Right renal cortex interstitium (tissue), 3 donors: Measurements from ENCODE around the gene SH3PXD2A. TPM values are rescaled to one million over a fixed set of nuclear protein-coding genes. Genes with fewer than 3 reads are reported as not detected.

Experiments
- DNase-seq, 3 donors: peaks; one replicate each; pipeline ENCODE4 v3.0.0-alpha.2; 2013; ENCODE audit warnings: low read depth in 3 of 3, low spot score in 2 of 3
- polyA plus RNA-seq, 3 donors: library from polyadenylated mRNA; unstranded; fragments of 120-200 nt; gene quantifications; one replicate each; pipeline ENCODE4 v1.2.1, GENCODE V29; 2013; ENCODE audit not compliant: insufficient read length in 3 of 3

Gene SH3PXD2A
- polyA plus RNA-seq, 3 donors: 25.6 to 28.5 (median 27.1) TPM

DNA sequence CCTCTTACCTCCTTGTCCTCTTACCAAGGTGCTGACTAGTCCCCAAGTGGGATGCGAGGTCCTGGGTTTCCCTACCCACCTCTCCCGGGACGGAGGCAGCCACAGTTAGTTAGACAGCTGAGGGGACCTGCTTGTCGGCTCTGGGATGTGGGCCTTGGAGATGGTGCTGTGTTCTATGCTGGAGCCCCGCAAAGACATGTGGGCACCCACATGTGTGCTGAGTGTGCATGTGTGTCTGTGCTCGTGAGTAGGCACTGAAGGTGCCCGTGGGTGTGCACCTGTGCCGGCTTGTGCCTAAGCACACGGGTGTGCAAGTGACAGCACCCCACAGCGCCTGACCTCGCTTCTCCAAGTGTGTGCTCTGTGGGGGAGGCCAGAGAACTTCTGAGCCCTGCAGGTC lies 299.7 kb downstream of the SH3PXD2A start:
- DNase-seq: no peak

DNA sequence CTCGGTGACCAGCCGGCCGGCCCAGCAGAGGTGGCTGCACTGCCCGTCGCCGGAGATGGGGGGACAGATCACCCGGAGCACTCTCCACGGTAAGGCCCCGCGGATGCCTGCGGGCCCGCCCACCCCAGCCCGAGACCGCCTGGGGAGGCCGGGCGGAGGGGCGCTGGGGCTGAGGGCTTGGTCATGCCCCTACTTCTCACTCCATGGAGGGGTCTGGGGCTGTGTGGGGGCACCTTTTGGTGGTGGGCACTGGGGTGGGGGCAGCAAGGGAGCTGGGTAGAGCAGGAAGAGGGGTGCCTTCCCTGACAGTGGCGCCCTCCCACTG lies 300.1 kb downstream of the SH3PXD2A start:
- DNase-seq: no peak

DNA sequence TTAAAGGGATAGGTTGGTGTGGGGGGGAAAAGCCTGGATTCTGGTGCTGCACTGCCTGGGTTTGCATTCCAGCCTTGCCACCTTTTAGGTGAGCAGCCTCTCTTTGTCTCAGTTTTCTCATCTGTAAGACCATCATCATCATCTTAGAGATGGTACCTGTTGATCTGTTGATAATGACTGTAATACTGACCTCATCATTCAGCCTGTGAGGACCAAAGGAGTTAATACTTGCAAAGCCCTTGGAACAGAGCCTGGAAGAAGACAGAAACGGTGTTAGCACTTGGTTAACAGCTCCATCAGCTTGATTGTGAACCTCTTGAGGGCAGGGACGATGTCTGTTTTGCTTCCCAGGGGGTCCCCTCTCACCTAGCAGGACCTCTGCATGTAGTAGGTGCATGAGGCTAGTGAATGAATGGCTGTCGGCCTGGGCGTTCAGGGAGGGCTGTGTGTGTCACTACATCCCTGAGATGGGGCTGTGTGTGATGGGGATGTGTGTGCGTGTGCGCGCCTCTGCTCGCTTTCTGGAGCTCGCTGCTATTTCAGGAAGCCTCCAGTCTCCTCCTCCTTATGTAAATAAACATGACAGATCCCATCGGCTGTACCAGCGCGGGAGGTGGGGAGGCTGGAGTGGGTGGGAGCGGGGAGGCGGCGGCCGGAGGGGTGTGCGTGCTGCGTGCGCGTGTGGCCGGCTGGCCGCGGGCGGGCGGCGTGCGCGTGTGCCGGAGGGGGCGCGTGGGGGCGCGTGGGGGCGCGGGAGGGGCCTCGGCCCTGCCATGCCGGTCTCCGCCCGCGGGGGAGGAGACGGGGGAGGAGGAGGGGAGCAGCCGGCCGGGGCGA lies 300.7 kb downstream of the SH3PXD2A start:
- DNase-seq: peak in 1 of 3 donors; percentile 49

DNA sequence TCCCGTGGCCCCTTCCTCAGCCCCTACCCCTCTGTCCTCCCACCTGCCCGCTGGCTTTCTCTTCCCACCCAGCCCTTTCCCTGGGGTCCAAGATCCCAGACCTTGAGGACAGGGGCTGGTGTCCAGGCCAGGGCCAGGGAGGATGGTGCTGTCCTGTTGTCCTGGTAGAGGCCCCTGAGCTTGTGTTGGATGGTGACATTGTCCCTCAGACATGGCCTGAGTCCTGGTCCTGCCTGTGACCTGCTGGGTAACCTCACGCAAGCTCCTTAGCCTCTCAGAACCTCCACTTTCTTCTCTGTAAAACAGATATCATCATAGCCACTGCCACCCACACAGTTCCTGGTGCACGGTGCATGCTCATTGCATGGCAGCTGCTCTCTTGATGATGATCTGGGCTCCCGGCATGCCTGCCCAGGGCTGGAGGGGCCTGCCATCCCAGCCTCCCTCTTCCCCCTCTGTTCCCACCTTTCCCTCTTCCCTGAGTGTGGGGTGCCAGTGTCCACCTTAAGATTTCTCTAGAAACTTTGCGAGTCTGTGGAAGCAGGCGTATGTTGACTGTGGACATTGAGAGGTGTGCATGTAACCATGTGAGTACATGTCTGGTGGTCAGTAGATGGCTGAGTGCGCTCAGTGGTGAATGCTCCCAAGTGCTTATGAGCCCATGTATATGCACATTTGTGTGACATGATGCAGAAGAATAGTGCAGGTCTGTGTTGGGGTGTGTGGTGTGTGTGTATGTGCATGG lies 301.5 kb downstream of the SH3PXD2A start:
- no peak for DNase-seq

DNA sequence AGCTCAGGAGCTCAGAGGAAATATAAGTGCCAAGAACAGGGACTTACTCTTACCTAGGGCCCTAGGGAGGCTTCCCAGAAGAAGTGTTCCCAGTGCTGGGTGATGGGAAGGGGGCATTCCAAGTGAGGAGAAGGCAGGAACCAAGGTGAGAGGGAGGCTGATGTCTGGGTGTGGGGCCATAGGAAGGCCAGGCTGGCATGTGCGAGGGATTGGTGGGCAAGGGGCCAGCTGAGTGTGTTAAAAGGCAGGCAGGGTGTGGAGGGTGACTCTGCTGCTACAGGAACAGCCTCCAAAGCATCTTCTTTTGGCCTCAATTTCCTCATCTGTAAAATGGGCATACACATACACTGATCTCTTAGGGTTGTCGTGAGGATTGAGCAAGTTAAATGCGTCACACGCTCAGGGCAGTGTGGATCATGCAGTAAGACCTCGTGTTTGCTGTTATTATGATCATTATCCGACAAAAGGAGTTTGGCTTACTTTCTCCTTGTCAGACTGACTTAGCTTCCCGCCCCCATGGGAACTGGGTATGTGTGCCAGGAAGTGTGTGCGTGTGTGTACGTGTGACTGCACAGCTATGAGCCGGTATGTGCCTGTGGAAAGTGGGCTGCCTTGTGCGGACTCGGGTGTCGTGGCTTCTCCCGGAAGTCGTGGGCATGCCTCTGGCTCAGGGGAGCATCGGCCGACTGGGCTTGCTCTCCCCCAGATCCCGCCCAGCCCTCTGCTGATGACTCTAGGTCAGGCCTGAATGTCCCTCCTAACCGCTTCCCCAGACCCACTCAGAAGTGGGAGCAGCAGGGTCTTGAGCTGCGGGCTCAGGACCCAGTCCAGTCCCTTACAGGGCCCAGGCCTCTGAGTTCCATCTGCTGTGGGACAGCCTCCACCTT lies 302.3 kb downstream of the SH3PXD2A start:
- no peak for DNase-seq

DNA sequence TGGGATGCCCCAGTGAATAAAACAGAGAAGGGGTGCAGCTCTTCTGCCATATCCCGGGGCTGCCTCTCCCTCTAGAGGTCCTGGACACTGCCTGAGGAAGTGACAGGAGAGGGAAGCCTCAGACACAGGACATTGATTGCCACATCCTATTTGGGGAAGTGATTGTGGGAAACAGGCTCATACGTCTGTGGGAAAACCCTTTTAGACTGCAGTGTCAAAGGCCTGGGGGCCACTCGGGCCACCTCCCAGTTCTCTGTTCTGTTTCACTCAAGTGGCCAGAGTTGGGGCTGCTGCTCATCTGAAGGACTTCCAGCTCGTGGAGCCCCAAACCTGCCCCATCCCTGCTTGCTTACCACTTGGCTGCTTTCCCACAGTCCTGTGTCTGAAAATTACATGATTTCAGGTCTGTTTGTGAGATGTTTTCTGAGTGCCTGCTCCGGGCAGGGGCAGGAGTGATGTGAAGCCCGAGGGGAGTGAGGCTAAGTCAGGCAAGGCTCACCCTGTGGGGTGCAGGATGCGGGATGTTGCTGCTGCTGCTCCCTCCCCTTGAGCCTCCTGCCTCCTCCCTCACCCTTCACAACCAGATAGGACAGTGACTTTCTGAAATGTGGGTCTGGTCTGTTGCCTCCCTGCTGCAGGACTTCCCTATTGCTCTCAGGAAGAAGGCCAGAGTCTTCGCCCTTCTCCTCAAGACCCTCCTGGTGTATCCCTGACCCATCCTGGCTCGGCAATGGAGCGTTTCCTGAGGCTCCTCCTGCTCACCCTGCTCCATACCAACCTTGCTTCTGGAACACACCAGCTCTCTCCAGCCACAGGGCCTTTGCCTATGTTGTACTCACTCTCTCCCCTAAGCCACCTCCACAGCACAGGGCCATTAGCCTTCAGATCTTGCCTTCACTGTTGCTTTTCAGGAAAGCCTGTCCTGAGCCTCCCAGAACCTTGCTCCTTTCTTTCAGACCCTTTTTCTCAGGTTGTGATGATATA lies 303.5 kb downstream of the SH3PXD2A start:
- DNase-seq: no peak

DNA sequence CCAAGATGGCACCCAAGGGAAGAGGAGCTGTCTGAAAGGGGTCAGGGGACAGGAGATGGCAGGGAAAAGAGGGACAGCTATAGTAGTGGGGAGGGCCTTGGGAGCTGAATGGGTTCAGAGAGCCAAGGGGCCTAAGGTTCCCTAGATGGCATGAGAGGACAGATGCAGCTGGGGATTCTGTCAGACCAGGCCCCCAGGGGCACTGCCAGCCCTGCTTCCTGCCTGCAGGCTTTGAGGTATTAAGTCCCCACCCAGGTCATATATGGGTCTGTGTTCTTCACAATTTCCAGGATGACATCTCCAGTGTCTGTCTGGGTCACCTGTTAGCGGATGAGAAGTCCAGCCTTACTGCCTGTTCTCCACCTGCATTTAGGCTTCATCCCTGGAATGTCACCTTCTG lies 305.1 kb downstream of the SH3PXD2A start:
- DNase-seq: no peak

DNA sequence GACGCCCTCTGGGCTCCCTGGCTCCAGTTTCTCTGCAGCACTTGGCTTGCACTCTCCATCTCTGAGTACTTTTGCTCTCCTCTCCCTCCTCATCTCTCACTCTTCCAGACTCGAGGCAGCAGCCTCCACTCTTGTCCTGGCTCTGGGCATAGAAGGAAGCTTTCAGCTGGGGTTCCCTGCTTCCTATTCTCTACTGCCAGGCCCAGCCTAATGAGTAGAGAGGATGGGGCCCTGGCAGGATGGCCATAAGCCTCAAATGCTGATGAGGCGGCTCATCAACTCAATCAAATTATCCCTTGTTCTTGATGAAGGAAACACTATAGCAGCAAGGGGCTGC lies 306.1 kb downstream of the SH3PXD2A start:
- DNase-seq: no peak

DNA sequence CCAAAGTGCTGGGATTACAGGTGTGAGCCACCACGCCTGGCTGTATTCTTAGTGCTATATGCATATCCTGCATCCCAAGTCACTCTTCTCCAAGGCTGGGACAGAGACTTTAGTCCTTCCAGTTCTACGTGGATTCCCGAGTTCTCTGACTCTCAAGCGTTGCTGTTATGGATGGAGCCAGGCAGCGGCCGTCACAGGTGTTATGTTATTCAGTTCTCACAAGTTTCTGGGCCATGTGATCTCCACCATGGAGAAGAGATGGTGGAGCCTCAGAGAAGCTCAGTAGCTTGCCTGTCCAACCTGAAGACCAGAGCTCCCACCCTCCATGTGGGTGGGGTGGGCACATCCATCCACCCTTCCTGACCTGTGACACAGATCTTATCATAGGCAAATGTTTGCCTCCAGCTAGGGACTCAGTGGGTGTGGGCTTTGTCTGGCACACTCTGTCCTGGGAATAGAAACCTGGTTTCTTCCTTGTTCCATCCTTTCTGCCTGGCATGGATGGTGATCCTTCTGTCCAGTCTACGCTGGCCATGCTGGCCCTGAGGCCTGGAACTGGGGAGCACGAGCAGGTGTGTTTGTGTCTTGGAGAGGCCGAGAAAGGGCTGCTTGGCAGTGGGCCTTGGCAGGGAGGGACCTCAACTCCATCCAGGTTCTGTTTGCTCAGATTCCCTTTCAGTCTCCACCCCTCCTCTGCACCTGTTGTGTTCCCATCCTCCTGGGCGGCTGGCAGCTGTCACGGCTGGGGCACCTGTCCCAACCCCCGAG lies 306.6 kb downstream of the SH3PXD2A start:
- no peak for DNase-seq

DNA sequence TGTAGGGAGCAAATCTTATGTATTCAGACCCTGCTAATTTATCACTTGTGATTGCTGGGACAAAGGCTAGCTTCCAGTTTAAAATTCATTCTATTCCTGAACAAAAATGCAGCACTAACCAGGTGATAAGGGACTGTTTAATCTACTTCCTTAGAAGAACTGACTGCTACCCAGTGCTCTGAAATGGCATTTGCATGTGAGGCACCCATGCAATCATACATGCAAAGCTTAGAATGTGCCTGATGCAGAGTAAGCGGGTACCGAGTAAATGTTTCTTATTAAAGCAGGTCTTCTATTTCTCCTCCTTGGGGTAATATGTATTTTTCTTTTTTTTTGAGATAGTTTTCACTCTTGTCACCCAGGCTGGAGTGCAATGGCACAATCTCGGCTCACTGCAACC lies 307.4 kb downstream of the SH3PXD2A start:
- no peak for DNase-seq

DNA sequence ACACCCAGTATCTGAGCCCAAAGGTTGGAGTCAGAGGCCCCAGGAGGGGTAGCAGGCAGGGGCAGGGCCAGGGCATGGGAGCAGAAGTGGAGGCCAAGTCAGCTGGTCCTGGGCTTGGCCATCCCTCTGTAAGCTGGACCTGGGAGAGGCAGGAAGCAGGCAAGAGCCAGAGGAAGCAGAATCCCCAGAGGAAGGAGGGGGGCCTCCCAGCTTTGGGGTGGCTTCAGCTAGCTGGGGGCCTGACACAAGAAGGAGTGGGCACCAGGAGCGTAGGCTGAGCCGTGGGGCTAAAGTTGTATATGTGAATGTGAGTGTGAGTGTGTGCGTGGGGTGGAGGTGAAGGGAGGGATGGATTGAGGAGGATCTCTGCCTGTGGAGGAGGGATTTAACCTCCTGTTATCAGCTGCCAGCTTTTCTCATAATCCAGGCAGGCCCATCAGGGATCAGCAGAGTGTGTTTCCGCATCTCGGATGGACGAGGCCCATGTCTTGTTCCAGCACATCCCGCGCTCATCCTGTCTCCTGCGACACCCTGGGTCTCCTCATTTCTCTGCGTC lies 307.9 kb downstream of the SH3PXD2A start:
- no peak for DNase-seq

DNA sequence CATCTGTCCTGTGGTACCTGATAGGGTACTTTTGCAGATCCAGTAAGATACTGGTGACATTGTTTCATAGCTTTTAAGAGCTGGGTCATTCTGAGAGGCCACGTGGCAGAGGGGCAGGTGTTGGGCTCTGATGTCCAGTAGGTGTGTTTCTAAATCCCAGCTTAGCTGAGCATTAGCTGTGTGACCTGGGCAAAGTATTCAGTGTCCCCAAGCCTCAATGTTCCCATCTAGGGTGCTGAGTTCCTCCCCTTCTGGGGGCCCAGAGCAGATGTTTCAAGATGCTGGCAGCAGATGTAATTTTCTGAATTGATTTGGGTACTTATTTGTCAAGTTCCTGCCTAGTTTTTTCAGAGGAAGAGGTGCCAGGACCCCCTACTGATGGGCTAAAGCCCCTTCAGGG lies 309.0 kb downstream of the SH3PXD2A start:
- DNase-seq: no peak

DNA sequence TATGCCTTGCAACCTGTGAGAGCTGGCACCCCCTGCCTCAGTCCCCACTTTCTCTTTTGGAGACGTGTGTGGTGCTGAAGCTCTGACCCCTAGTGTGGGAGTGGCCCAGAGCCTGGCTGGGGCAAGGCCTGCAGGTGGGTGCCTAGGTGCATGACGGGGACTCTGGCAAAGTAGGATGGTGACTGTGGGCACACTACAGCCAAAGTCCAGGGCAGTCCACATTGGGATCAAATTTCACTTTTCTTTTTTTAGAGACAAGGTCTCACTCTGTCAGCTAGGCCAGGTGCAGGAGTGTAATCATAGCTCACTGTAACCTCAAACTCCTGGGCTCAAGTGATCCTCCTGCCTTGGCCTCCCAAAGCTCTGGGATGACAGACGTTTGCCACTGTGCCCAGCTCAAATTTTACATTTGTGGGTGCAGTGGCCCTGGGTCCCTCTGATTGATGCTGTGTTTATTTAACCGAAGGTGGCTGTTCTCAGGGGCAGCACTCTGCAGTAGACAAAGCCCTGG lies 309.6 kb downstream of the SH3PXD2A start:
- DNase-seq: no peak

DNA sequence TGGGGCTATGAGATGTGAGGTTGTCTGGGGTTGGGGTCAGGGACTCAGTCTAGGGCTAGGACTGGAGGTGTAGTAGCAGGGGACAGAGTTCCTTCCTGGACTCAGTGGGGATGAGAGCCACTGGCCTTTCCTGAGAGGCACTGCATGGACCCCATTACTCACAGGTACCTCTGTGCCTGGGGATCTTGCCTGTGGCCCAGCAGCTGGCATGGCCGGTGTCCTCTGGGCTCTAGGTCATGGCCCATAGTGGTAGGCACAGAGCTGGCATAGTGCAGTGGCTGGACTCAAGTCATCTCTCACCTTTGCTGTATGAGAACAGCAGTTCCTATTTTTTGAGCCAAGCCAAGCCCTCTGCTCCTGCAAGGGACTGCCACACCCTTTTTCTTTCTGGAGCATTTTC lies 310.0 kb downstream of the SH3PXD2A start:
- no peak for DNase-seq

DNA sequence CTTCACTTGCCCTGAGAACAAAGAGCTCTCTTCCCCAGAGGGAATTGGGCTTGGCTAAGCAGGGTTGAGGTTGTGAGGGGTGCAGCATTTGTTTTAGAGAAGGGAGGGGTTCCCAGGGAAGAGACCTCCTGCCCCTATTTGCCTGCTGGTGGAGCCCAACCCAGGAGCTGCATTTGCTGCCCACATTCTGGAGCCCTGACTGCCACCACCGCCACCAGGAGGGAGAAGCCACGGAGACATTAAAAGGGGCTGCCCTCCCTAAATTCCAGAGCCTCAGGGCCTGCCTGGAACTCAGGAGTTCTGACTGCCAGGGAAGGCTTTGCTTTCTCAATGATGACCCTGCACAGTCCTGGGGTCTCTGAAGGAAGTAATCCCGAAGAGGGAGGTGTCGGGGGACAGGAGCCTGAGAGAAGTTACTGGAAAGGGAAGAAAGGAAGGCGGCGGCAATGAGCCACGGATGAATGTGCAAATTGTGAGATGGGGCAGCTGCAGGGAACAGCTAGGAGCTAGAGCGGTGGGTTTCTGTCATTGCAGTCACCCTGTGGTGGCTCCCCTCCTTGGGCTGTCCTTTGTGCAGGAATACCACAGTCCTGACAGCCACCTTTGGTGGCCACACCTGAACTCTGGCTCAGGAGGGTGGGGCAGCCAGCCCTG lies 310.6 kb downstream of the SH3PXD2A start:
- DNase-seq: no peak
